Measurements from ENCODE around the gene RBM5.

The RBM5 gene

GRCh38 chr3:50167841-50168209 is 79.1 kb downstream of the RBM5 start:
- Histone ChIP-seq H3K4me3 (ENCODE audit: low read length) (no peak overlapping the region), H3K9ac (ENCODE audit: low read length) (peak overlapping the region; percentile 53), H3K4me1 (ENCODE audit: control insufficient read depth, insufficient read depth, low read length) (peaks cover 99% of the 10 kb centered on the region), H3K36me3 (ENCODE audit: control insufficient read depth, insufficient read depth, low read length) (no peaks in the 10 kb centered on the region), H3K27me3 (ENCODE audit: control insufficient read depth, insufficient read depth, low read length) (no peaks in the 10 kb centered on the region), H3K9me3 (ENCODE audit: control insufficient read depth, low read length) (no peaks in the 10 kb centered on the region)

- no peaks in the 10 kb centered on the region for H3K36me3 ChIP-seq (ENCODE audit: control insufficient read depth, insufficient read depth, low read length)
- H3K4me3 ChIP-seq (ENCODE audit: low read length), result no peak overlapping the region
- no peaks in the 10 kb centered on the region for H3K27me3 ChIP-seq (ENCODE audit: control insufficient read depth, insufficient read depth, low read length)
- peaks cover 99% of the 10 kb centered on the region for H3K4me1 ChIP-seq (ENCODE audit: control insufficient read depth, insufficient read depth, low read length)
- H3K9me3 ChIP-seq (ENCODE audit: control insufficient read depth, low read length), result no peaks in the 10 kb centered on the region
- H3K9ac ChIP-seq (ENCODE audit: low read length), result peak overlapping the region; percentile 53
Observed at GRCh38 chr3:50168388-50168787, 79.7 kb downstream of the RBM5 start.

Measured in mucosa of stomach (tissue), 1 donor.